Stimulated activated CD4-positive, alpha-beta T cell treated with anti-CD3 and anti-CD28 coated beads, TNF-alpha, amount 100 ng/mL, for 24 hours (primary cell): ENCODE measurements around the gene TNFRSF4.

Source experiments
- DNase-seq, 3 experiments: peaks; one replicate each; pipeline ENCODE4 v3.0.0-alpha.2; 2020; ENCODE audit warnings: low read depth in 3 of 3

The TNFRSF4 gene

GRCh38 chr1:1233567-1233892 lies 19.6 kb upstream of the TNFRSF4 start:
- DNase-seq: no peak

DNA sequence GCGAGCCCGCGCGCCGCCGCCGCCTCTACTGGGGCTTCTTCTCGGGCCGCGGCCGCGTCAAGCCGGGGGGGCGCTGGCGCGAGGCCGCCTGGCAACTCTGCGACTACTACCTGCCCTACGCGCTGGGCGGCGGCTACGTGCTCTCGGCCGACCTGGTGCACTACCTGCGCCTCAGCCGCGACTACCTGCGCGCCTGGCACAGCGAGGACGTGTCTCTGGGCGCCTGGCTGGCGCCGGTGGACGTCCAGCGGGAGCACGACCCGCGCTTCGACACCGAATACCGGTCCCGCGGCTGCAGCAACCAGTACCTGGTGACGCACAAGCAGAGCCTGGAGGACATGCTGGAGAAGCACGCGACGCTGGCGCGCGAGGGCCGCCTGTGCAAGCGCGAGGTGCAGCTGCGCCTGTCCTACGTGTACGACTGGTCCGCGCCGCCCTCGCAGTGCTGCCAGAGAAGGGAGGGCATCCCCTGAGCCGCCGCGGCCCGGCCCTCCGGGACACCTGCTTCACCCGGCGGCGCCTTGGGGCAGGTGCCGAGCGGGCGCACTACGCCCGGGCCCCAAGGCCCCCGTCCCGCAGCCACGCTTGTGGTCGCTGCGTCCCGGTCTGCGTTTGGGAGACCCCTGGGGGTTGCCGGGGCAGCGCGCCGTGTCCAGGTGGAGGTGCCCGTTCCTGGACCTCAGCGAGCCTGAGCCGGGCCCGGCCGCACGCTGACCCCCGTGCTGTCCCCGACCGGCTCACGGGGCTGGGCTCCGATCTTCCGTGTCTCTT lies 19.0 kb upstream of the TNFRSF4 start:
- DNase-seq: no peak

- DNase-seq: no peak
Observed at GRCh38 chr1:1232208-1232795, 18.3 kb upstream of the TNFRSF4 start, which contains the start of gene B3GALT6. TSS of gene B3GALT6 (plus strand) at chr1:1232237. CDS start at chr1:1232279, 42 bp downstream.

DNA sequence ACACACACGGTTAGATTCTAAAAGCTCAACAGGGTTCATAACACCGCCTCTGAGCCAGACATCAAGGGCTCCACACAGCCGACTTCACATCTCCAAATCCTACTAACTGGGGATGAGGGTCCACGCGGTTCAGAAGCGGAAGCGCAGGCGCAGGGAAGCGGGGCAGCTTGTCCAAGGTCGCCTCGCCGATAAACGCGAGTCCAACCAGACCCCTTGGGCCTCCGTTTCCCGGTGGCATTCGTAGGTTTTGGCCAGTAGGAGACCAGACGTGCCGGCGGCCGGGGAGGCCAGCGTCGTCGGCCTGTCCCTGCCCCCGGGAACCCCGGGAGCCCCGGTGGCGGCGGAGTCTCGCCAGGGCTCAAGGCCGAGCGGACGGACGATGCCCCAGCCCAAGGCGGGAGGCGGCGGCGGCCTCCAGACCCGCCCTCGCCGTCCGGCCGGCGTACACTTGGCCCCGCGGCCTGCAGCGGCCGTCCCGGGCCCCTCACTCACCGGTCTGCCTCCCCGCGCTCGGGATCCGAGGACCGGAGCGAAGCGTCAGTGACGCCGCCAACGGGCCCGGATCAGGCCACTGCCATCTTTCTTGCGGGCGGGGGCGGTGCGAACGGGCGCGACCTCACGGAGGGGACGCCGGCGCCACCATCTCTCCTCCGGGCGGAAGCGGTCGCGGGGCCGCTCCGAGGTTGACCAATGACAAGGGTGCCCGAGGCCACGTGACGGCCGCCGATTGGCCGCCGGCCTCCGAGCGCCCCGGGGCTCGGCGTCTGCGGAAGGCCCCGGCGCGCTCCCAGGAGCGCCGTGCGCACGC lies 17.7 kb upstream of the TNFRSF4 start, which contains the start of gene SDF4:
TSS of gene SDF4 (minus strand) at position 602 of the 808 bp plus-strand sequence. CDS start 3,229 bp downstream, outside the sequence.
- peak; percentile 91 to 95 (median 92) for DNase-seq

DNA sequence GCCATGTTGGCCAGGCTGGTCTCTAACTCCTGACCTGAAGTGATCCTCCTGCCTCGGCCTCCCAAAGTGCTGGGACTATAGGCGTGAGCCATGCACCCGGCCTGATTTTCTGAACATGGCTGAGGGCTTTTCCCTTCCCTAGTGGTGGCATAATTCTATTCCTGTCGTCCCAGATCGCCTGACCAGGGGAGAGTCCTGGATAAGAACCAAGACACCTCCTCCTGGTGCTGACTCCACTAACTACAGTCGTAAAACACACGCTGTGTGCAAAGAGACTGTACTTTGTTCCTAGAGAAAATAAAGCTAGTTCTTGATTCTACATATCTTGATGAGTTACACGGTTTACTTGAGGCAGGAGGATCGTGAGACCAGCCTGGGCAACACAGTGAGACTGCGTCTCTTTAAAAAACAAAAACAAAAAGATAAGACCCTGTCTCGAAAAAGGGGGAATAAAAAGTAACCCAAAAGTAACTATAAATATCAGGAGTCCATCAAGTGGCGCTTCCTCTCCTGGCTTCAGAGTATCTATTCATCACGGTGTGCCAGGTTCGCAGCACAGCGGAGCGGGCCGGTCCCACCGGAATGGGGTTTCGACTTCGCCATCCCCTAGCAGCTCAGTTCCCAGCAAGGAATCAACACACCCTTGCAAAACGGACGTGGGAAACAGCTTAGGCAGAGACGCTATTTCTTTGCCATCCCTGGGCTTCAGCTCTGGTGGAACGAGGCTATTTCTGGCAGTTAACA lies 16.9 kb upstream of the TNFRSF4 start:
- no peak for DNase-seq

DNA sequence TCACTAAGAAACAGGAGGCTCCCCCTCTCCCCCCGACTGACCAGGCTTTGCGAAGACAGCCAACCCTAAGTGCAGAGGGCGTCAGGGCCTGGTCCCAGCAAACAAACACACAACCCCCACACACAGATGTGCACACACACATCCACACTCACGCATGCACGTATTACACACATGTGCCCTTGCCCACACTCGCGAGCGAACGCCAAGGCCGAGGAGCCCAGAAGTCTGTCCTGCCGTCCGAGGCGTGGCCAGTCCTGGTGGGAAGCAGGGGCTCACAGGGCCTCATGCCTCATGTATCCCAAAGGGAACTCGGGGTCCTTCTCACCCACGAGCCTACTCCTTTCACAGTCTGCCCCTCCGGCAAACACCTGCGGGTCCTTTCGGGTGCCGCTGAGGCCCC lies 15.8 kb upstream of the TNFRSF4 start:
- DNase-seq: no peak

DNA sequence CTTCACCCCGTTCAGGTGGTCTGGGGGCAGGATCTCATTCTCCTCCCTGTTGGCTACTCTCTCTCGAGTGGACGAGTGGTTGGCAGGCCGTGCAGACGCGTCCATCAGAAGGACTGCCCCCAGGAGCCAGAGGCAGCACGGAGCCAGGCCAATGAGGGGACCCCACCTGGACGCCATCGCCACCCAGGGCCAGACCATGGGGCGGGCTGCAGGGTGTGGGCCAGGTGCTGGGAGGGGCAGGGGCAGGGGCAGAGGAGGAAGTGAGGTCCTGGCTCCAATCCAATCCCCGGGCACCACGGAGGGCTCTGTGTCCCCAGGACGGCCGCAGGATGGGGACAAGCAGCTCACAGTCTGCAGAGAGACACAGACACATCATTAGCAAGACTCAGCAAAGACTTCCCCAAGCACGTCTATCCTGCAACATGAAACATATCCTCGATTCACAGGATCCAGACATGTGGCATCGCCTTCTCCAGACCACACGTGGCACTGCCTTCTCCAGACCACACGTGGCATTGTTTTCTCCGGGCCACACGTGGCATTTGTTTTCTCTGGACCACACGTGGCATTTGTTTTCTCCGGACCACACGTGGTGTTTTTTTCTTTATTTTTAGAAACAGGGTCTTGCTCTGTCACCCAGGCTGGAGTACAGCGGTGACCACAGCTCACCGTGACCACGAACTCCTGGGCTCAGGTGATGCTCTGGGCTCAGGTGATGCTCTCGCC lies 14.8 kb upstream of the TNFRSF4 start:
- no peak for DNase-seq

DNA sequence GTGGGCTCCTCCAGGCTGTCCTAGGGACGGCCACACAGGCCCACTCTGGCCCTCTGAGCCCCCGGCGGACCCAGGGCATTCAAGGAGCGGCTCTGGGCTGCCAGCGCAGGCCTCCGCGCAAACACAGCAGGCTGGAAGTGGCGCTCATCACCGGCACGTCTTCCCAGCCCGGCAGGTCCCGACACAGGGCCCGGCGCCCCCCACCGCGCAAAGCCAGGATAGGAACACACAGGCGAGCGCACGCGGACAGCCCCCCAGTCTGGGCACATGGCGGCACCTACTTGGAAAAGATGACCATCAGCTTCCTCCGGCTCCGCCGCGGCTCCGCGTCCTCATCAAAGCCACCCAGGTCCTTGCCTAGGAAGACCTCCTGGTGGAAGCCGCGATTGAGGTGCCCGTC lies 14.2 kb upstream of the TNFRSF4 start:
- DNase-seq: no peak

GRCh38 chr1:1227386-1227785 lies 13.4 kb upstream of the TNFRSF4 start:
- no peak for DNase-seq

GRCh38 chr1:1226566-1227362 lies 12.8 kb upstream of the TNFRSF4 start:
- DNase-seq: no peak

- DNase-seq: no peak
Observed at GRCh38 chr1:1225913-1226312, 12.0 kb upstream of the TNFRSF4 start.

- no peak for DNase-seq
Observed at GRCh38 chr1:1225238-1225845, 11.4 kb upstream of the TNFRSF4 start.

GRCh38 chr1:1223891-1224290 lies 9.9 kb upstream of the TNFRSF4 start:
- DNase-seq: no peak

DNA sequence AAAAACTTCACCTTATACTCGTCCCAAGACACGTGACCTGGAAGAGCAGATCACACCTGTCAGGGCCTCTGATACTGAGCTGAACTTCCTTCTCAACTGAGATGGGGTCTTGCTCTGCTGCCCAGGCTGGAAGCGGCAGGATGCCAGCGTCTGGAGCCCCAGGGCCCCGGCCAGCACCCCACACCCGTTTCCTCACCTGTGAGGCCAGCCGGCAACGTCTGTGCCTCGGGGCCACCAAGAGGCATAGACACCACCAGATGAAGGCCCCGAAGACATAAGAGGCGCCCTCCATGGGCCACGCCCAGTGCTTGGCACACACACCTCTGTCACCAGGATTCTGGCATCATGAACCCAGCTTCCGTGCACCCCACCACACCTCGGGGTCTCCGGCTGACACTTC lies 9.4 kb upstream of the TNFRSF4 start:
- no peak for DNase-seq

- DNase-seq: no peak
Observed at GRCh38 chr1:1222575-1223225, 8.7 kb upstream of the TNFRSF4 start.

DNA sequence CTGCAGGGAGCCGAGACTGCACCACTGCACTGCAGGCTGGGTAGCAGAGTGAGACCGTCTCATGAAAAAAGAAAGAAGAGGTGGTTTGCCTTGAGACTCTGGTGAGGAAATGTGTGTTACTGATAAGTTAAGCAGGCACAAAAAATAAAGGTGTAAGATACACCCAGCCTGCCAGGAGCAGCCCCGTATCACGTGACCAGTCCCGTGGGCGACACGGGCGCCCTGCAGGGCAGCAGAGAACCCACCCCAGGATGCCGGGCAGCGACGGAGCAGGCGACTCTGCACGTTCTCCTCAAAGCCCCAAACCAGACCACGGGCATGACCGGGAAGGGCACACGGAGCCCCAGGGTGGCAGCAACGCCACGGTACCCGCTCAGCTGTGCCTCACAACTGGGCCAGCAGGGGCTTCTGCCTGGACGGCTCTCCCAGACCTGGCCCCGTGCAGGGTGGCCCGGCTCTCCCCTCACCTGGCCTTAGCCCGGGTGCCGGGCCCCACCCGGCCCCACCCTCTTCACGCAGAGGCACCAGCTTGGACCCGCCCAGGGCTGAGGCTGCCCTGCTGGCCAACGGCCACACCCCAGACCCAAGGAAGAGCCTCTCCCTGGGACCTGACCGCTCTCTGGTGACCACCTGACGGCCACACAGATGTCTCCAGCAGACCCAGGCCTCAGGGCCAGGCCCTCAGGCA lies 8.1 kb upstream of the TNFRSF4 start:
- DNase-seq: no peak

DNA sequence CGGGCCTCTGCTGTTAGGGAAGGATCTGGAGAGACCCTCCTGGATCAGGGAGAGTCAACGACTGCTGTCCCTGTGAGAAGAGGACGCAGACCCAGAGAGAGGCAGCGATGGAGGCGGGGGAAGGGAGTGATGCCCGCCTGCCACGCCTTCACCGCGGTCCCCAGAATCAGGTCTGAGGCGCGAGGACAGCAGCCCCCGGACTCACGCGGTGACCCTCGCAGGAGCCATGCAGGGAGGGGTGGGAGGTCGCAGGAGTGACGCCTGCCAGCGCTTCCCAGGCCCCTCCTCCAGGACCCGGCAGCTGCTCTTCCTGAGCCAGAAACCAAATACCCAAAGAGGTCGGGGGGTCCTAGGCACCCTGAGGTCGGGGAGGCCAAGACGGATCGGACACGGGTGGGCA lies 6.2 kb upstream of the TNFRSF4 start:
- no peak for DNase-seq

DNA sequence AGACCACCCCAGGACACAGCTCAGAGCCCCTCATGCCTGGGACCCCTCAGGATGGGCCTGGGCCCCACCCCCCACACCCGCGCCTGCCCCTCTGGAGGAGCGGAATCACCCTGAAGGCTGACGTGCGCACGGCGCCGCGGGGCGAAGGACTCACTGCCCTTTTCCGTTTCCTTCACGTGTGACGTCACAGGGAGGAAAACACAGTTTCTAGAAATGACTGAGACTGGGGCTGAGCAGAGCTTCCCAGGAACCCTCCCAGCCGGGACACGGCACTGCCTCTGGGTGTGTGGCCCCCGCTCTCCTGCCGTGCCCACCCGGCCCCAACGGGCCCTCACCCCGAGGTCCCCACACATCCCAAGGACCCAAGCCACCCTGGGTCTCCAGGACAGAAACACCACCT lies 5.4 kb upstream of the TNFRSF4 start:
- peak in 1 of 3 experiments; percentile 59 for DNase-seq
